ENCODE results near the gene TMEM273.

Gene TMEM273

GRCh38 chr10:49187950-49188761 lies at the start of gene TMEM273:
TSS of gene TMEM273 (minus strand) at chr10:49188391. CDS start at chr10:49188336, 55 bp downstream.
- DNase-seq: peak; percentile 71

- no peak for DNase-seq
These were observed 49.8 kb upstream of the TMEM273 start for GRCh38 chr10:49237985-49238384.

GRCh38 chr10:49235392-49235791 lies 47.2 kb upstream of the TMEM273 start:
- no peak for DNase-seq

- no peak for DNase-seq
These were observed 43.1 kb upstream of the TMEM273 start for GRCh38 chr10:49231086-49231820.

- DNase-seq: no peak
These were observed 41.8 kb upstream of the TMEM273 start for GRCh38 chr10:49230004-49230403.

- no peak for DNase-seq
These were observed 40.5 kb upstream of the TMEM273 start for GRCh38 chr10:49228677-49229076.

- DNase-seq: no peak
These were observed 39.2 kb upstream of the TMEM273 start for GRCh38 chr10:49227406-49227805.

- no peak for DNase-seq
These were observed 38.4 kb upstream of the TMEM273 start for GRCh38 chr10:49226594-49226993.

- DNase-seq: no peak
These were observed 37.2 kb upstream of the TMEM273 start for GRCh38 chr10:49225218-49225876.

GRCh38 chr10:49223205-49223604 lies 35.0 kb upstream of the TMEM273 start:
- no peak for DNase-seq

GRCh38 chr10:49222170-49222569 lies 34.0 kb upstream of the TMEM273 start:
- no peak for DNase-seq

GRCh38 chr10:49220679-49221078 lies 32.5 kb upstream of the TMEM273 start:
- DNase-seq: no peak

GRCh38 chr10:49220031-49220430 lies 31.8 kb upstream of the TMEM273 start:
- DNase-seq: no peak

- DNase-seq: no peak
These were observed 31.1 kb upstream of the TMEM273 start for GRCh38 chr10:49219248-49219647.

GRCh38 chr10:49218480-49218879 lies 30.3 kb upstream of the TMEM273 start:
- no peak for DNase-seq

- no peak for DNase-seq
These were observed 29.5 kb upstream of the TMEM273 start for GRCh38 chr10:49217645-49218044.

GRCh38 chr10:49213211-49213610 lies 25.0 kb upstream of the TMEM273 start:
- no peak for DNase-seq

GRCh38 chr10:49212783-49213182 lies 24.6 kb upstream of the TMEM273 start:
- no peak for DNase-seq

- no peak for DNase-seq
These were observed 23.9 kb upstream of the TMEM273 start for GRCh38 chr10:49212076-49212475.

GRCh38 chr10:49208996-49209395 lies 20.8 kb upstream of the TMEM273 start:
- no peak for DNase-seq

- DNase-seq: no peak
These were observed 19.8 kb upstream of the TMEM273 start for GRCh38 chr10:49207936-49208487.

GRCh38 chr10:49207113-49207512 lies 18.9 kb upstream of the TMEM273 start:
- no peak for DNase-seq

GRCh38 chr10:49205206-49205605 lies 17.0 kb upstream of the TMEM273 start:
- DNase-seq: no peak

Data from CD4-positive, alpha-beta T cell treated with Interferon gamma for 1 hour (primary cell).